Glomerular visceral epithelial cell (primary cell): Measurements from ENCODE around the gene HOXD4.
A peak's percentile ranks its signal among the peaks of the same experiment; 100 is the strongest.

ENCODE experiments used
- DNase-seq: peaks from one replicate; pipeline ENCODE4 v3.0.0-alpha.2; 2016; ENCODE audit errors: extremely low spot score

Gene HOXD4

DNA sequence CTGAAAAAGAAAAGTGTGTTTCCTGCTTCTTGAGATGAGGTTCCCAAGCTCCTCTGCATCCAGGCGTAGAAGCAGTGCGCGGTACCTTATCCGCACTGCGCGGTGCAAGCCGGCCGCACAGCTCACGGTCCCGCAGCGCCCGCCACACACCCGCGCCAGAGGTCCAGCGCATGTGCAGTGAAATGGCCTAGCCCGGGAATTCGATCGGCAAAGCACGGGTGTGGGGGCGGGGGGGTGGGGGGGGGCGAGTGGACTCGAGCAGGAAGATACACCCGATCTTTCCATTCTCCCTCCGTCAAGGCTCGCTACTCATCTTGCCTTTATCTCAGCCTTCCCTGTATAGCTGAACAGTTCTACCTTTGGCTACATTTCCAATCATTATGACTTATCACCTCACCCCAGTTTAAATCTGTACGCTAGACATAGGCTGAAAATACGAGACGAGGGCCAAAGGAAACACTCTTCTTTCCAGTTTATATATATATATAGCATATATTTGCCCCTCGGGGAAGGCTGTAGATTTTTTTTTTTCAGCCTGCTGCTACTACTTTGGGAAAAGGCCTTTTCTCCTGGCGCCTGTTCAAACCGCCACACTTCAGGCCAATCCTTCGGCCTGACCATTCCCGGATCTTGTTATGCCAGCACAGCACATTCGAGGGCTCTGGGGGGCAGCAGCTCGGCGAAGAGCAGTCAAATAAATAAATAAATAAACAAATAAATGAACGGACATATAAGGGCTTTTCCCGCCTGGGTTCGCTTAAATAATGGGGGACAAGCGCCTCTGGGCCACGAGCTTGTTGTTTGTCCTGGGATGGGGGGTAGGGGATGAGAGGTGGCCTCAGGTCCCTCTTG lies 11.5 kb upstream of the HOXD4 start:
- no peak for DNase-seq

DNA sequence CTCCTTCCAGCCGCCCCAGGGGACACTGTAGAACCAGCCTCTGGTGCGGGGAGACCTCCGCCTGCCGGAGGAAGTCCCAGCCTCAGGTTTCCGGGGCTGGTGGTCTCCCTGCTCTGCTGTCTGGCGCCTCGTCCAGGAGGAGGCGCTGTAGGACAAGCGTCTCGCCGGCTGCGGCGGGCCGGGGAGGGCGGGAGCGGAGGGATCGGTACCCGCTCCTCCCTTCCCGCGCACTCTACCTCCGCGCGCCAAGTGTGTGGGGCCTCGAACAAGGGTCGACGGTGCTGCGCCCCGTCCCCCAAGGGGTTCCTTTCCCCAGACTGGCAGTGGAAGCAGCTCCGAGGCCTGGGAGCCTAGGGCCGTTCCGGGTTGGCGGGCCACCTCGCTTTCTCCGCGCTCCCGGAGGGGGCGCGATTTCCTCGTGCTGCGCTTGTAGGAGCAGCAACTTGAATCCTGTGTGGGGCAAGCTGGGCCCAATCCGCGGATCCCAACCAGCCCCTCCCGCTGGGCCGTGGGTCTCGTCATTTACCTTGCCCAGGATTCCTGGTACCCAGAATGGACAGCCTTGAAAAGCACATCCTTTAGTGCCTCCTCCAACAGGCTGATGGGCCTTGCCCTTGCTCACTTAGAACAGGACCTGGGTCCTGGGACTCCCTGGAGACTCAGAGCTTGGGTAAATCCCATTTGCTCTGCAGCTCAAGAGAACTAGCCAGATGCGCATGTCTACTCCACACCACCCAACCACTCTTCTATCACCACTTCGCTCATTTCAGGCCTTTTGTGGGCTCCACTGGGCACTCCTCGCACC lies 10.6 kb upstream of the HOXD4 start:
- DNase-seq = peak; percentile 86

DNA sequence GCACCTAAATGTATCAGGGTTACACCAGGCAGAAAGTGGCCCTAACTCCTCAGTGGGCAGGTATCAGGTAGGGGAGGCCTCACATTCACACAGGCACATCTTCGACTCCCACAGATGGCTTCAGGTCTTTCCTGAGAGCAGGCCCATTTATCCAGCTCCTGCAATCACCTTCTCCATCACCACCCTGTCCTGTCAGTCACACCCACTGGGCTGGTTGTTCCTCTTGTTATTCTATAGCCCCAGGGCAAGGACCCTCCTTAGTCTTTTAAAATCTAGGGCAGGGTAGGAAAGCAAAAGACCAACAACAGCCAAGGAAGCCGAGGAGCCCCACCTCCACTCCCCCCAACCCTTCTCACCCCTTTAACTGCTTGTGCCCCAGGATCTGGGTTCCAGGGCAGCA lies 9.1 kb upstream of the HOXD4 start:
- no peak for DNase-seq

DNA sequence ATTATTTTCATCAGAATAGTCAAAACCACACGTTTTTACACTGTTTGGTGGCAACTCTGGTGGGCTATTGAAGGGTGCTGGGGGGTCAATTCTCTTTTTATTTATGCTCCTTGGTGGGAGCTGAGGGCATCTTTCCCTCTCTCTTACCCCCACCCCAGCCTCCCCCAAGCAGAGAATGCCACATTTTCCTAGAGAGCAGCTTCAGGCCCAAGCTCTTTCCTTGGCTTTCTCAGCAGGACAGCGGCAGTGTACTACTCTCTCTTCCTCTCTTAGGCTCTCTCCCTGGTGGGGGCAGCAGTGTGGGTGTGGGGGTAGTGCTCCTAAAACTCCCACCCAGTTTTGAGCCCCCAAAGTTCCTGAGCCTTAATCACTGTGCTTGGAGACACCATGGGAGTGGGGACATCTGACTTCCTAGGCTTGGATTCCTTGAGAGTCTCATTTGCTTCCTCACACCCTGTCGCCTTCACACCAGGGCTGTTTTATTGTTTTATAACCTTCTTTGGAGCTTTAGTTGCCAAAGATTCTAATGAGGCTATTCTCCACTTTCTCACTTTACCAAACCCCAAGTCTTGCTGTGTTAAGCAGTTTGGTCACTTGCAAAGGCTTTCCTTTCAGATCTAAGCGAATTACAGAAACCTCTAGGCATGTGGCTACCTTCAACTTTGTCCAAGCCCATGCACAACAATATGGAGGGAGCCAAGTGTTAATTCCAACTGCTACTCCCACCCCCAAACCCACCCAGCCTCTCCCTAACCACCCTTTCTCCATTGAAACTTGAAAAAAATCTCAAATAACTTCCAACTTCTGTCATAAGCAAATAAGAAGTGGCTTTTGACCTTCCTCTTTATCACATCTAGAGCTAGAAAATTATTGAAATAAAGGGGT lies 6.0 kb upstream of the HOXD4 start:
- DNase-seq = no peak

DNA sequence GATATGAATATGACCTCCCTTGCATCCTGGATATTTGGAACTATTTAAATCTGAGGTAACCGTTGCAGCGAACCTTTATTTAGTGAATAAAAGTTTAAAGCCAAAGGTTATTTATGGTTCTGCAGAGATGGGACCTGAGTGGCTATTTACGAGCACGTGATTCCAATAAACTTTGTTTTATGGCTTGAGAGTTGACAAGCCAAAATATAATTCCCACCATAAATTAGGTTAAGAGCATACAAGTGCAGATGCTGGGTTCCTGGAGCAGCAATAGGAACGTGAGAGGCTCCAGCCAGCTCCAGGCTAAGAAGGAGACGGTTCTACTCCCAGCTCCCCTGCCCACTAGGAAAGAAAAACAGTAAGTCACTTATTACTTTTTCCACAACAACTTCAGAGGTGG lies 5.2 kb upstream of the HOXD4 start:
- no peak for DNase-seq

DNA sequence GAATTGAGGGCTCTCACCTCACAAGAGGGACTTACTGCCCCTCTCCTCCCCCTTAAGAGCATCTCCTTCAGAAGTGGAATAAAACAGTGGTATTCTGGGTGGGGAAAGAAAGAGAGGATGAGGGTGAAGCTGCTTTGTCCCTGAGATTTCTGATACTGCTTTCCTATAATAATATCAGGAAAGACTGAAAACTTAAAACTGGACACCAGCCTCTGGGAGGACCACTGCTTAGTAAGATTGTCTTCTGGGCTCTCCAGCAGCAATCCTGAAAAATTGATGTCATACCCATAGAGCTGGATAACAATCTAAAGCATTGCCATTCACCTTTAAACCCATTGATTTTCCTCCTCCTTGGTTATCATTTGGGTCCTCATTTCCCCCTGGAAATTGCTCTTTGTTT lies 4.7 kb upstream of the HOXD4 start:
- DNase-seq = no peak

DNA sequence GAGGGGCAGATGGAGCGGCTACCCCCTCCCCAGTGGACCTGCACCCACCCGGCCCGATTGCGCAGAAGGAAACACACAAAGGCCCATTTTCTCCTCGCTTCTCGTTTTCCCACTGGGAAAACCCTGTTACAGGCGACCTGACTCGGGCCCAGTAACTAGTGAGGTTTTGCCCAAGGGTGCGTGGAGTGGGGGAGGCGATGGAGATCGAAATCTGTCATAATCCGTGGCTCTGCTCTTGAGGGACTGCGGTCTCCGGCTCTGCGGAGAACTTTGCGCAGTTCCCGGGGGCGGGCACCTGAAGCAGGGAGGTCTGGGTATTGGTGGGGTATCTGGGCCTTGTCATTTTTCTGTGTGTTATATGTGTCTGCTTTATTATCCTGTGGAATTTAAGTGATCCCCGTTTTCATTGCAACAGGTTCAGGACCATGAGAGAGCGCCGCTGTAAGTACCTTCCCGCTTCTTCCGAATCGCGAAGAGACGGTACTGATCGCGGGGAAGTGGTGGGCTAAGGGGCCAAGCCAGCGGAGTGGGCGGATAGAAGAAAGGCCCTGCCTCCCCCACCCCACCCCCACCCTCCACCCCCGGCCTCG lies 4.0 kb upstream of the HOXD4 start:
- DNase-seq = no peak

DNA sequence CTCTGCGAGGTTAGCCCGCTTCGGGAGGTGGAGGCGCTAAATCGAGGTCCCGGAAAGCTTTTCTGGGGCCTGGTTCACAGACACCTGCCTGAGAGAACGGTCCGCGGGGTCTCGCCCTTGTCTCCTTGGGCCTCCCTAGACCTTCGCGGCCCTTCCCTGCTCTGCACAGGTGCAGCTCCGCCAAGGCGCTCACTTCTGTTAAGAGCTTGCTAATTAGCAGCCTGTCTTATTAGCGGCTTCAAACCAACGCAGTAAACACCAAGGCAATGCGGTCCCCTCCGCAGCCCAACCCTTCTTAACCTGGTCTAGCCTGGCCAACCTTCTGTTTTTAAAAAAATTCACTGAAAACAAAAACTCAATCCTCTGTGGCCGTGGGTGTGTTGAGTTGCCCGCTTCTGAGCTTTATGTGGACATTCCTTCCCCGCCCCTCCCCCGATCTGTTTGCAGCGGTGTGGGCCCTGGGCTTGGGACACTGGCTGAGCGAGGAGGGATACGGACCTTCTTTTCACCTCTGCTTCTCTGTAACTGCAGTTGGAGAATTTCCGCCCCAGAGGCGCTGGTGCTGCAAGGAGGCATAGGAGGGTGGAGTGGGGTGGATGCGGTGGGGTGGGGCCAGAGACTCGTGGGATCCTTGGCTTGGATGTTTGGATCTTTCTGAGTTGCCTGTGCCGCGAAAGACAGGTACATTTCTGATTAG lies 3.4 kb upstream of the HOXD4 start:
- DNase-seq = peak; percentile 64

DNA sequence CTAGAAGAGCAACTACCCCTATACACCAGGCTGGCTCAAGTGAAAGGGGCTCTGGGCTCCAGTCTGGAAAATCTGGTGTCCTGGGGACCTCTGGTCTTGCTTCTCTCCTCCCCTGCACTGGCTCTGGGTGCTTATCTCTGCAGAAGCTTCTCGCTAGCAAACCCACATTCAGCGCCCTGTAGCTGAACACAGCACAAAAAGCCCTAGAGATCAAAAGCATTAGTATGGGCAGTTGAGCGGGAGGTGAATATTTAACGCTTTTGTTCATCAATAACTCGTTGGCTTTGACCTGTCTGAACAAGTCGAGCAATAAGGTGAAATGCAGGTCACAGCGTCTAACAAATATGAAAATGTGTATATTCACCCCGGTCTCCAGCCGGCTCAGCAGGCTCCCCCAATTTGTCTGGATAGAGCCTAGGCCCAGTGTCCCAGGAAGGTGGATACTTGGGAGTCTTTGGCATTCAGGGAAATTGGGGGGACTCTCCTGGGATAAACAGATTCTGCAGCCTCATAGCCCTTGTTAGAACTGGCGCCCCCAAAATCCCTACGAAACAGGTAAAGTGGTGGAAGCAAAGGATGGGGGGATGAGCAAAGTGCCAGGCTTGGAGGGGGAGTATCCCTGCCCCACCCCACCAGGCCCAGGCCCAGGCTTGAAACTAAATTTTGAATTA lies 2.5 kb upstream of the HOXD4 start:
- no peak for DNase-seq

DNA sequence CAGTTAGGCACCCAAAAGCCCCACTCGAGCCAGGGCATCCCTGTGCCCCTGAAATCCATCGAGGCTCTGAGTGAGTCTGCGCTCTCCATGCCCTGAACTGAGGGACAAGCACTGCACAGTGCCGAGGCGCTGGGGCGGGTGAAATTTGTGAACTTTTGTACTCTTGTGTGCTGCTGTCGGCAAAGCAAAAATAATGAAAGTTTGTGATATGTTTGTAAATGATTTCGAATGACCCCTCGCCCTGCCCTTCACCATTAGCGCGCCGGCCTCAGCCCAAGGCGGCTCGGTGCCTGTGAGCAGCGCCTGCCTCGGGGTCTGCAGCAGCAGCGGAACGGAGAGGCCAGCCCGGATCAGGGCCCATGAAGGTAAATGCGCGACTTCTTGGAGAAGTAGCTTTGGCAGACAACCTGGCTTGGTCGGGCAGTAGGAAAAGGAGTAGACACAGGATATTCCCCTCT lies 1.8 kb upstream of the HOXD4 start:
- no peak for DNase-seq

DNA sequence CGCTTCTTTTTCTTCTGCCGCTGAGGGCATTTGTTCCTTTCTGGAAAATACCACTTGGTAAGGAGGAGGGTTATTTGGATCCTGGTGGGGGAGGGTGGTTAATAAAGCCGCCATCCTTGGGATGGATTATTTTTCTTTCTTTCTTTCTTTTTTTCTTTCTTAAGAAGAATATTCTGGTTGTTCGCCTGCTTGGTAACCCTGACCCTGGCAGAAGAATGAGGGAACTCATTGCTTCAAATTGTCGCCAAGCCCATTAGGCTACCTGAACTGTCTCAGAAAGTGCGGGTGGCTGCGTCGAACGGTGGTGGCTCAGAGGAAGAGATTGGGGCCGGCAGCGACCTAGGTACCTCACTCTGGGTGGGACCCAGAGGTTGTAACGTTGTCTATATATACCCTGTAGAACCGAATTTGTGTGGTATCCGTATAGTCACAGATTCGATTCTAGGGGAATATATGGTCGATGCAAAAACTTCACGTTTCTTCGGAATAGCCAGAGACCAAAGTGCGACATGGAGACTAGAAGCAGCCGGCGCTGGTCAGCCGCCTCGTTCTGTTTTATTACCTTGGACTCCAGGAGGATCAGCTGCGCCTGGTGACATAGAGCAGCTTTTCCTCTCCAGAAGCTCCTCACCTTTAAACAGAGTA lies 1.3 kb upstream of the HOXD4 start:
- no peak for DNase-seq

DNA sequence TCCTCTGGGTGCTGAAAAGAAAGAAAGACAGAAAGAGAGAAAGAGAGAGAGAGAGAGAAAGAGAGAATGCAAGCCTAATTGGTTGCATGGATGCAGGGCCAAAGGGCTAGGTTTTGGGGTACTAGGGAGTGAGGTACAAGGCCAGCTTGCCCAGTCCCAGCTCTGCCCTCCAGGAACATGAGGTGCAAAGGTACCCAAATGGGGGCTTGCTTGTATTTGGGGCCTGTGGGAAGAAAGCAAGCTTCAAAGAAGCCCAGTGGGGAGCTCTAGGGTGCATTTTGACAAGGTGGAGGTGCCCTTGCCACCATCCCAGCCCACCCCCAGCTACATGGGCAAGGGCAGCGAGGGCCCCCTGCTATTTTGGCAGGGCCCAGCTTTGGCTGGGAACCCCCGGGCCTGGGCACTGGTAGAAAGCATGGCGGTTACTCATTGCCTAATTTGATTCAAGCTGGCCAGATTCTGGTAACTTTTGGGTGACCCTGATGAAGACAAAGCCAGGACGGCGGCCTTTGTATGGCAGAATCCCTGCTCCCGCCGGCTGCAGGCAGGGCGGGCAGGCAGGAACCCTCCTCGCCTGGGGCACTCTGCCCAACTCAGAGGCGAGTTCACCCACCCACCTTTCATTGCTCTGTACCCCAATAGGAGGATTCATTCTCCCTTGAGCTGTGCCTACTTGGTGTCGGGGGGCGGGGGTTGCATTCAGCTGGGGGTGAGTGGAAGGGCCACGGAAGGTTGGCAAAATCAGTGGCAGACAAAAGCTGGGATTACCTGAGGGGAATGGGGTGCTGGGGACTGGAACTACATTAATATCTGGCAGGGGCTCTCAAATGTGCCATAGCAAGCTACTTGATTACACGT lies 537 bp upstream of the HOXD4 start:
- DNase-seq = no peak

DNA sequence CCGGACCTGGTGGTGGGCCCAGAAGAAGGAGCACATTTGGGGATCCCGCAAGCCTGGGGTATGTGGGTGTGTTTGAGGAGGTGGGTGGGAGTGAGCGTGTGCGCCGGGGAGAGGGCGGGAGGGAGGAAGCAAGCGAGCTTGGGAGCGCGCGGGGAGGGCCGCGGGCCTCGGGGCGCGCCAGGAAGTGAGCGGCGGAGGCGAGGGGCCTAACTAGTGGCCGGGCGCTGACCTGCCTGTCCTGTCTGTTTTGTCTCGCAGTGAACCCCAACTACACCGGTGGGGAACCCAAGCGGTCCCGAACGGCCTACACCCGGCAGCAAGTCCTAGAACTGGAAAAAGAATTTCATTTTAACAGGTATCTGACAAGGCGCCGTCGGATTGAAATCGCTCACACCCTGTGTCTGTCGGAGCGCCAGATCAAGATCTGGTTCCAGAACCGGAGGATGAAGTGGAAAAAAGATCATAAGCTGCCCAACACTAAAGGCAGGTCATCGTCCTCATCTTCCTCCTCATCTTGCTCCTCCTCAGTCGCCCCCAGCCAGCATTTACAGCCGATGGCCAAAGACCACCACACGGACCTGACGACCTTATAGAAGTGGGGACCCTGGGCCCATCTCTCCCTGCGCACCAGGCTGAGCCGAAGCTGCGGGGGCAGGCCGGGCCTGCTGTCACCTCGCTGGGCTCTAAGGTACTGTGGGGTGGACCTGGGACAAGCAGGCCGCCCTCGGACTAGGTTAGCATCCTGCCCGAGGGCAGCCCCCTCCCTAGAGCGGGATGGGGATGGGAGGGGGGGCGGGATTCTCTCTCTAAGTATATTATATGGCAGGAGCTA lies 1.2 kb downstream of the HOXD4 start:
- DNase-seq = peak; percentile 66

DNA sequence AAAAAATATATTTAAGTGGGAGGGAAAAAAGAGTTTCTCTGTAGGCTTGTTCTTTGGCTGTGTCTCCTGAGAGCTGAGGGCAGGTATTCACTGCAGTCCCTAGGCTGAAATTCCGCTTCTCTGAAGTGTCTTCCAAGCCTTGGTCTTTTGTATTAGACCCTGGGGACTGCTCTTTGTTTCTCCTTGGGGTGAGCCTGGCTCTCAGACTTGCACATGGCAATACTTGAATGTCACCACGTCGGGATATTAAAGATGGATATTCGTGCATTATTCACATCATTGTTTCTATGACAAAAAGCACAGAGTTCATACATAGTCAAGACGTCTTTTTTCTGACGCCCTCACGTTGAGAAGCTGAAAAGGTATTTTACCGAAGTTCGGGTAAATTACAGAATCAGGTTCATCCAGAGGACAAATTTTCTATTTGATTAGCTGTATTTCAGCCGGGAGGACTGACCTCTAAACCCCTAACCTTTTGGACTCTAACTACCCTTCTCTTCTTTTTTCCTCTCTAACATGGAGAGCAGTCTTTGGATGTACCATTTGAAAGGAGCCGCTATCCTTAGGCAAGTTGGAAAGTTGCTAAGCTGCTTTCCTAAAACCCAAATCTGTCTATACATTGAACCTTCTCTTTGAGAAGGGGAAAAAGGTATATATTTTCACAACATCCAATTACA lies 3.4 kb downstream of the HOXD4 start:
- DNase-seq = no peak

DNA sequence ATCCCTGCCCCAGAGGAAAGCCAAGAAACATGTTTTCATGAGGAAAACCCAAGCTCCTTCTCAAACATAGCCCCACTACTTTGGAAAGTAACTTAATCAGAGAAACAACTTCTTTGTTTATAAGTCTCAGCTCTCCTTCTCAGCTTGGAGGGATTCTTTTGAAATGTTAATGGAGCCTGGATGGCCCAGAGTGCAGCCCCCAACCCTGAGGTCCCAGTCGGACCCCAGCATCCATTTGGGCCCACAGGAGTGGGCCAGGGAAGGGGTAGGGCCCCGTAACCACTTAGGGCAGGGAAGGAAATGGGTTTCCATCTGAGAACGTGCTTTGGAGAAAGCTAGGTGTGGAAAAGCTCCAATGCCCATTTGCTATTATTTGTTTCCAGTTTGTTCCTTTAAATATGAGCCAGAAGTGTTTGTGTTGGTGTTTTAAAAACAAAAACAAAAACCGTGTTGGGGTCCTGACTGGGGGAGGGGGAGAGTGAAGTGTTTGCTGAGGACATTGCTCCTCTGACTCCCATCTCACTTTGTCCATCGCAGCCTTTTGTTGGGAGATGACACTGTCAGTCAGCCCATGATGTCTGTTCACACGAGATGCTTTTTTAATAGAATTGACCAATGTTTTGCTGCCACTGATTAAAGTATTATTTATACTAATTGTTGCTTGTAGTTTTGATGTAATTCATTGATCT lies 4.2 kb downstream of the HOXD4 start:
- no peak for DNase-seq

DNA sequence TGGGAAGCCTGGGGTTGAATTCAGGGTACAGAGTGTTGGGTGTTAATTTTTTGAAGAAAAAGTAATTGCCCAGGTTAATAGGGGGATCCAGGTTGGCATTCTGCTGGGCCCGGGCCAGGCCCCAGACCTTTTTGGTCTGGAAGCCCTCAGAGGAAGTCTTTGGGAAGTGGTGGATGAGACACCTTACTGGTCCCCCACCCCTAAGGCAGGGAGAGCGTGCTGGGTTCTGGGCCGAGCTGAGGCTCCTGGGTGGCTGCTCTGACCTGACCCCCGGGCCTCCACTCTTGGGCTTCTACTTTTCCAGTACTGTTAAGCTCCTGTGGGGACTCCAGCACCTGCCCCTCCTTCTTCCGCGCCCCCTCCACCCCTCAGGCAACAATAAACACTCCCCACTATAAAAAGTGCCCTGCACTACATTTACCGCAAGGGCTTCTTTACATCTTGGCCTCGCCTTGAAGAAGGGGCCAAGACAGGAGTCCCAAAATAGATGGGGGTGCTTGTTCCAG lies 5.0 kb downstream of the HOXD4 start:
- DNase-seq = no peak
